ENCODE data around the gene ZNF420.

ZNF420 gene

GRCh38 chr19:37136111-37136510, 57.9 kb downstream of the ZNF420 start:
- Histone ChIP-seq H3K4me3 (ENCODE audit: insufficient read depth, low read length, poor library complexity, severe bottlenecking) (no peak overlapping the region), H3F3A (ENCODE audit: insufficient read depth) (no peaks in the 10 kb centered on the region), H3K9ac (ENCODE audit: low read length) (no peak overlapping the region), H3K9me3 (ENCODE audit: insufficient read depth, low read length) (peaks cover 63% of the 10 kb centered on the region; the same call in 1 of the 2 replicates), H3K9me2 (replicated peaks; ENCODE audit: insufficient read depth, low read length) (no peaks in the 10 kb centered on the region), H3K27me3 (ENCODE audit: low read length) (no peaks in the 10 kb centered on the region), H4K20me1 (ENCODE audit: low read depth, low read length) (no peaks in the 10 kb centered on the region), H2AFZ (ENCODE audit: low read depth, low read length, severe bottlenecking) (no peak overlapping the region), H3K36me3 (ENCODE audit: low read length) (no peaks in the 10 kb centered on the region), H3K79me2 (ENCODE audit: insufficient read depth, low read length) (no peaks in the 10 kb centered on the region), H3K27ac (ENCODE audit: low read depth, low read length) (no peak overlapping the region), H3K4me2 (ENCODE audit: low read depth, low read length, poor library complexity, severe bottlenecking) (no peak overlapping the region)
- TF ChIP-seq EZH2phosphoT487 (conservative IDR thresholded peaks at IDR 0.05; ENCODE audit: low read length) (no peak), CTCF (IDR thresholded peaks at IDR 0.05; ENCODE audit: insufficient read depth, low read length, poor library complexity, severe bottlenecking) (no peak)

GRCh38 chr19:37148214-37148613, 70.0 kb downstream of the ZNF420 start:
- Histone ChIP-seq H3K36me3 (ENCODE audit: low read length) (no peaks in the 10 kb centered on the region), H3K4me3 (ENCODE audit: insufficient read depth, low read length, poor library complexity, severe bottlenecking) (no peak overlapping the region), H4K20me1 (ENCODE audit: low read depth, low read length) (no peaks in the 10 kb centered on the region), H3K27ac (ENCODE audit: low read depth, low read length) (no peak overlapping the region), H3K9ac (ENCODE audit: low read length) (no peak overlapping the region), H3F3A (ENCODE audit: insufficient read depth) (no peaks in the 10 kb centered on the region), H2AFZ (ENCODE audit: low read depth, low read length, severe bottlenecking) (no peak overlapping the region), H3K9me3 (ENCODE audit: insufficient read depth, low read length) (peaks cover 23% of the 10 kb centered on the region; the same call in 1 of the 2 replicates), H3K79me2 (ENCODE audit: insufficient read depth, low read length) (no peaks in the 10 kb centered on the region), H3K27me3 (ENCODE audit: low read length) (no peaks in the 10 kb centered on the region), H3K9me2 (replicated peaks; ENCODE audit: insufficient read depth, low read length) (no peaks in the 10 kb centered on the region), H3K4me2 (ENCODE audit: low read depth, low read length, poor library complexity, severe bottlenecking) (no peak overlapping the region)
- TF ChIP-seq EZH2phosphoT487 (conservative IDR thresholded peaks at IDR 0.05; ENCODE audit: low read length), result no peak
- TF ChIP-seq CTCF (IDR thresholded peaks at IDR 0.05; ENCODE audit: insufficient read depth, low read length, poor library complexity, severe bottlenecking), result no peak

GRCh38 chr19:37160153-37160552, 81.9 kb downstream of the ZNF420 start:
- Histone ChIP-seq H2AFZ (ENCODE audit: low read depth, low read length, severe bottlenecking) (no peak overlapping the region), H4K20me1 (ENCODE audit: low read depth, low read length) (no peaks in the 10 kb centered on the region), H3K4me3 (ENCODE audit: insufficient read depth, low read length, poor library complexity, severe bottlenecking) (no peak overlapping the region), H3K9me2 (replicated peaks; ENCODE audit: insufficient read depth, low read length) (no peaks in the 10 kb centered on the region), H3F3A (ENCODE audit: insufficient read depth) (no peaks in the 10 kb centered on the region), H3K79me2 (ENCODE audit: insufficient read depth, low read length) (no peaks in the 10 kb centered on the region), H3K4me2 (ENCODE audit: low read depth, low read length, poor library complexity, severe bottlenecking) (no peak overlapping the region), H3K27me3 (ENCODE audit: low read length) (no peaks in the 10 kb centered on the region), H3K27ac (ENCODE audit: low read depth, low read length) (no peak overlapping the region), H3K36me3 (ENCODE audit: low read length) (no peaks in the 10 kb centered on the region), H3K9ac (ENCODE audit: low read length) (no peak overlapping the region), H3K9me3 (ENCODE audit: insufficient read depth, low read length) (peaks cover 7% of the 10 kb centered on the region; the same call in 1 of the 2 replicates)
- TF ChIP-seq EZH2phosphoT487 (conservative IDR thresholded peaks at IDR 0.05; ENCODE audit: low read length) (no peak), CTCF (IDR thresholded peaks at IDR 0.05; ENCODE audit: insufficient read depth, low read length, poor library complexity, severe bottlenecking) (no peak)
